ENCODE results near the gene IGFBP4.

The IGFBP4 gene

GRCh38 chr17:40457369-40457768, 14.1 kb downstream of the IGFBP4 start:
- DNase-seq: no peak

- DNase-seq: no peak
Measured at GRCh38 chr17:40457964-40458791, 14.9 kb downstream of the IGFBP4 start.

DNA sequence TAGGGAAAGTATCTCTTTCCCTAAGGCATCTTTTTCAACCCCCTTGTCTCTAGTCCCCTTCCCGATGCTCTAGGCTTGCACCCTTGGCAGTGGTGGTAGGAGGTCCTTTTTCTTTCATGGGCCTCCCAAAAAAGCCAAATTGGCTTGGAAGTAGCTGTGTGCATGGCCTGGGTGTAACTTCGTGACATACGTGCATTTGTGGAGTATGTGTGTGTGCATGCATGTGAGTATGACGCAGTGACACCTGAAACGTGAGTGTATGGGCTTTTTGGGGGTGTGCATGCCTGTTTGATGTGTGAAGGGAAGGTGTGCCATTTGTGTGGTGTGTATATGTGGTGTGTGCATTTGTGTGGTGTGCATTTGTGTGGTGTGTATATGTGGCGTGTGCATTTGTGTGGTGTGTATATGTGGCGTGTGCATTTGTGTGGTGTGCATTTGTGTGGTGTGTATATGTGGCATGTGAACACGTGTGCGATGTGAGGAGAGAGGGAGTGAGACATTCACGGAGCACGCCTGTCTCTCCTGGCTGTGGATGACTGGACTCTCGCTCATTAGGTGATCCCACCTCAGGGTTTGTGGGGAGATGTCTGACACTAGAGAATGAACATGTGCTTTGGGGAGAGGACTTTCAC, 15.7 kb downstream of the IGFBP4 start:
- DNase-seq: no peak

DNA sequence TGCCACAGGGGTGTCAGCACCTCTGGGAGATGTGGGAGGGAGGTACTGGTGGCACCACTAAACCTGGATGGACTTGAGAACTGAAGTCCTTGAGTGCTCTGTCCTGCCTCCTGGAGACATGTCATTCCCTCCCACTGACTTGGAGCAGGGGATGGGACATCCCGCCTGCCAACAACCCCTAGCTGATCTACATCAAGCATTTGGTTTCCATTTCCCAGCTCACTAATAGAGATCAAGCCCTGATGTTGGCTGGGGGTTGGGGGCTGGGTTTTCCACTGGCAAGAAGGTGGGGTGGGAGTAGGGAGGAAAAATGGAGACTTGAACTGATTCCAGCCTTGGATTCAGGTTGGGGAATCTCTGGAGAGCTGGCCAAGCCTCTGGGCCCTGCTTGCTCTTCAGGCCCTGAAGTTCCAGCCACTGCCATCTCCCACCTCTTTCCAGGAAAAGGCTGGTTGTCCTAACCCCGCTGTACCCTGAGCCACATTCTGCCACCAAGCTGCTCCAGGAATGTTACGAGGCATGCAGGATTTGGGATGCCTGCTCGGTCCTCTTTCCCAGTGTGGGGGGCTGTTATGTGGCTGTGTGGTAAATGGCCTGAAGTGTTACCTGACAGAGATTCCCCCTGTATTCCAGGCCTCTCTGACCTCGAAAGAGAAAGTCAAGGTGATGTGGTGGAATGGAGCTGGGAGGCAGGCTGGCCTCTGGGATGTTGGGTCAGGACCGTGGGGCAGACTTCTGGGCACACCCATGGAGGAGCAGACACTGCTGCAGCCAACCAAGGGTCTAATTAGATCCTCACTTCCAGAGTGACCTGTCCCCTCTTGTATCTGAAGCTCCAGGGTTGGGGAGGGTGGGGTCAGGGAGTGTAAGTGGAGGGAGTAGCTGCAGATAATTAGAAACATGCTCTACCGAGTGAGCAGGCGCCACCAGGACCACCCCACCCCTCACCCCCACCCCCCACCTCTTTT, 16.7 kb downstream of the IGFBP4 start:
- DNase-seq: no peak

- no peak for DNase-seq
Measured at GRCh38 chr17:40460604-40460967, 17.3 kb downstream of the IGFBP4 start.

DNA sequence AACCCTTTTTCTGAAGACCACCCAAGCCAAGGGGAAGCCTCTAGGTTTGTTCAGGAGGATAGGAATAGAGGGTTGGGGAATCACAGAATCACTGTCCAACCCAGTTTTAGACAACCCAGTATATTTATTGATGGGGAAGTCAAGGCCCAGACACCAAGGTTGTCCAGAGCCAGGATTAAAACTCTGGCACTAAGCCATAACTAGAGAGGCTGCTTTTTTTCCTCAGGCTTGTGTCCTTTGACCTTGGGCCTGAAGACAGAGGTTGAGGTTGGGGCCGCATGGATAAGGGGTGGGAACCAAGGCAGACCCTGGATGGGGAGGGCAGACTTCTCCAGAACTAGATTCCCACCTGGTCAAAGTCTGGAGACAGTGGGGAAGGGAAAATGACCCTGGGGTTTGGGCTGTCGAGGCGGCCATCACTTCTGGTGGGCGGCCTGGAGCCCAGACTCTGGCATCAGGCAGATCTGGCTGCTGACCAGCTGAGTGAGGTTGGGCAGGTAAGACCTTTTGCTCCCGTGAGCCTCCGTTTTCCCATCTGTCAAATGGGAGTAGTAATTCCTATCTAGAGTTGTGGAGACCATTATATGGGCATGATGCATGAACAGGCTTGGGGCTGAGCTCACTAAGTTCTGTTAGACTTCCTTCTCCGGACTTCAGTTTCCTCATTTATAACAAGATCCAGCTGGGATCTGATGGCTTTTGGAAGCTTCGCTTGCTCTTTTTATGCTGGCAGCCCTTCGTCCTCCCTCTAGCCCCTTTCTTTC, 17.9 kb downstream of the IGFBP4 start:
- DNase-seq: no peak

DNA sequence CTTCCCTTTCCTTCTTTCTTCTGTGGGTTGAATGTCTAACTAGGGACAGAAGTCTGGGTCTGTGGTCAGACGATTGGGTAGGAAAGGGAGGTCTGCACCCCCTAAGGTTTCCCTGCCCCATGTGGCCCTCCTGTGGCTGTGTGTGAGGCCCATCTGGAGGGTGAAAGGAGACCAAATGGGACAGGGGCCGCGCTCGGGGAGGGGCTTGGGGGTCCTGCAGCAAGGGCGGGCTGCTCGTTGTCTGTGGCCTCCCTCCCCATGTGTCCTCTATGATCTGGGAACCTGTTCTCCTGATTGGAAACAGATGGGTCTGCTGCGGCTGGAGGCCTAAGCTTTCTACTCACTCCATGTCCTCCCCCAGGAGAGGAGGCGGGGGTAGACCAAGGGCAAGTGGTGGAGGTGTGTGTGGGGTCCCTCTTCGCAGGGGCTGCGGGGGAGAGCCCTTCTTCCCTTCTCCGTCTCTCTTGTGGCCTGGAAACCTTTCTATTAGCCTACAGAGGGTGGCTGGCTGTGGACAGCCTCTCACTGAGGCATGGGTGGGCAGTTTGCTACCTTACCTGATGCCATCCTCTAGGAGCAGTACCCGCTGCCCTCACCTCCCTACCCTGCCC, 18.6 kb downstream of the IGFBP4 start:
- no peak for DNase-seq

GRCh38 chr17:40462343-40463121, 19.3 kb downstream of the IGFBP4 start:
- no peak for DNase-seq

DNA sequence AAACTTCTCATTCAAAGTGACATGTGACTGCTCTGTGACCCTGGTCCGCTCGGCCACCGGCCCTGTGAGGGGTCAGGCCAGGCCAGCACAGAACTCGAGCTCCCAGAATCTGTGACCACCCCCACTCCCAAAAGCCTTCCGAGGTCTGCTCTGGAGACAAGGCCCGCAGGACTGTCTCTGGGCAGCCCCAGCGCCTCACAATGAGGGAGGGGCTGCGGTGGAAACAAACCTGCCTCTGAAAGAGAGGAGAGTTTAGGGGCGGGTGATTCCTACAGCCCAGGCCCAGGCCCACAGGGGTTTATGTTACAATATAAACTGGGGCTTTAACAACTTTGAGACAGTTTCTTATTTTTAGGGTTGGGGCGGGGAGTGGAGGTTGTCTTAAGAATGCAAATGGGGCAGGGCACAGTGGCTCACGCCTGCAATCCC, 19.9 kb downstream of the IGFBP4 start:
- no peak for DNase-seq

DNA sequence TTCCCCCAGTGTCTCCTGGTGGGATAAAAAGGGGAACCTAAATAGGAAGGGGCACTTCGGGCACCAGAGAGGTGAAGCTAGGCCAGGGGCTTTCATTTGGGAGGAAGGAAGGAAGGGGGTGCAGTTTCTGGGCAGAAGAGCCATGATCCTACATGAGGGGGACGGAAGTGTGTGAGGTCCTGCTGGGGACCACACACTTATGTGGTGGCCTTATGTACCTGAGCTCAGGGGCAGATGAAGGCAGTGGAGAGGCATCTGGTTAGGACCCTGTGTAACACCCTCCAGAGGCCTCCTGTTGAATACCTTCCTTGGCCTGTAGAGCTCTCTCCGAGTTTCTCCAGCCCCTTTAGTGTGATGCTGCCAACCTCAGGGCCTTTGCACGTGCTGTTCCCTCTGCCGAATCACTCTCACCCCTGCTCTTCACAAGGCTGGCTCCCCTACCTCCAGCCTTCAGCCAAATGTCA, 21.2 kb downstream of the IGFBP4 start:
- DNase-seq: no peak

DNA sequence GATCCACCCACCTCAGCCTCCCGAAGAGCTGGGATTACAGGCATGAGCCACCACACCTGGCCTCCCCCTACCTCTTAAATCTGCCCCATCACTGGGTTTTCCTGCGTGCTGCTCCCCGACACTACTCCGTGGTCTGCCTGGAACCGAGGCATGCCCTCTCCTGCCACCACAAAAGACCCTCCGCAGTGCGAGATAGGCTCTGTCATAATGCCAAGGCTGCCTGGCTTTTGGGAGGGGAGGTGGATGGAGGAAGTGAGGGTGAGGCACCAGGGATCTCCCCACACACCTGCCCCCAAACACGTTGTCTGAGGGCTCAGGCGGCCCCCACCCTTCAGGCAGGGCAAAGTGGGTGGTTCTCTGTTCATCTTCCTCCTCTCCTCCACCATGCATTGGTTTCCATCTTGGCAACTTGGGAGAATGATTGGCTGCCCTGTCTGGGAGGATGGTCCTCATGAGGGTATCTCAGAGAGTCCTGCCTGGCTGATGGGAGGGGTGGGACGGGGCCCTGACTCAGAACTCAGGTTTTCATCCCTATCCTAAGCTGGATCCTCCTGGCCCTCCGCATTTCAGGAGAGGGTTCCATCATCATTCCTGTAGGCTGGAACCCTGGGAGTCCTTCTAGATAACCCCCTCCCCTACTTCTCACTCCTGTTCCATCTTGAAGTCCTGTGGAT, 23.2 kb downstream of the IGFBP4 start:
- no peak for DNase-seq

DNA sequence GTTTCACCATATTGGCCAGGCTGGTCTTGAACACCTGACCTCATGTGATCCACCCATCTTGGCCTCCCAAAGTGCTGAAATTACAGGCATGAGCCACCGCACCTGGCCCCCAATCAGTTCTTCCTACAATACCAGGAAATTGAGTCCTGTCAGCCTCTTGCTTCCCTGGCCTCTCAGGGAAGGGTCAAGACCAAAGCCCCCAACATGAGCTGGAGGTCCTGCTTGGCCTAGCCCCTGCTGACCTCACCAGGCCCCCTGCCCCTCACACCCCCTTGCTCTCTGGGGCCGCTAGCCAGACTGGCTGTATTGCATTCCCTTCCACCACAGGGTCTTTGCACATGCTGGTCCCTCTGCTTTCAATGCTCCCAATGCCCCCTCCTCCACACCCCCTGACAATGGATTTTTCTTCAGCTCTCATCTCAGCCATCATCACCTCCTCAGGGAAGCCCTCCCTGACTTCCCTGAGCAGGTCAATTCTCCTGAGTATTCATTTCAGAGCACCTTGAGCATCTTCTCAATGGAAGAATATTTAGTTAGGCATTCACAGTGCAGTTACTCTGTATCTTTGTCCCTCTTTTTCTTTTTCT, 24.1 kb downstream of the IGFBP4 start:
- DNase-seq: no peak

DNA sequence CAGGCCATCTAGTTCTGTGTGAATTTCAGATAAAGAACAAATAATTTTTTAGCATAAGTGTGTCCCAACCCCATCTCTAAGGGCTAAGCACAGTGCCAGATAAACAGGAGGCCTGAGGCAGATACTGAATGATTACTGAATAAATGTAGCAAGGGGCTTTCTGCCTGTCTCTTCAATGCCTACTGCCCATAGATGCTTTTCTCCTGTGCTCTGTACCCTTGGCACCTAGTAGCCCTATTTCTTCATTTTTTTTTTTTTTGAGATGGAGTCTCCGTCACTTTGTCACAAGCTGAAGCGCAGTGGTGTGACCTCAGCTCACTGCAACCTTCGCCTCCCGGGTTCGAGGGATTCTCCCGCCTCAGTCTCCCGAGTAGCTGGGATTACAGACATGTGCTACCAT, 25.3 kb downstream of the IGFBP4 start:
- DNase-seq: no peak

DNA sequence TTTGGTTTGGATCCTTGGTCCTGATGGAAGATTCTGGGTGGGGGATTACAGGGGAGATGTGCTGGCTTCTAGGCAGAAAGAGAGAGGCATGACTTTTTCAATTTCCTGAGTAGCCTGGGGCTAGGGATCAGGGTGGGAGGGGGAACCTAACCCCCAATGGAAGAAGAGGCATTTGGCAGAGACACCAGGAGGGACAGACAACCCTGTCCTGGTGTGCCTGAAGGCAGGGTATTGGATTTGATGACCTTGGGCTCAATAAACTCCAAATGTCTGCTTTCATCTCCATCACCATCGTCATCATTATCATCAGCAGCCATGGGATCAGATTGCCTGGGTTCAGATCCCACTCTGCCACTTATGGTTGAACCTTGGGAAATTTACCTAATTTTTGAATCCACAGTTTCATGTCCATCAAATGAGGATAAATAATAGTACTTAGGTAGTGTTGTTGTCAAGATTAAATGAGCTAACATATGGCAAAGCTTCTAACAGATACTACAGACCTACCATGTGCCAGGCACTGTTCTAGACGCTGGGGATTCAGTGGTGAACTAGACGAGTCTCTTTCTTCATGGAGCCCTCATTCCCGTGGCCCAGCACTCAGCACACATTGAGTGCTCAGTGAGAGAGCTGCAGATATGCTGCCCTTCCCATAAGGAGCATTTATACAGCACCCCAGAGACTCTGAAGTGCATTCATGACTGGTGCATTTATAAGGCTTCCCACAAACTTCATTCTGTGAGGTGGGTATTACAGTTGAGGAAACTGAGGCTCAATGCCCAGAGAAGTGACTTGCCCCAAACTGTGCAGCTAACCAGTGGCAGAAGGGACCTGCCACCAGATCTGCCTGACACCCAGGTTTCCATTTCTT, 26.8 kb downstream of the IGFBP4 start:
- no peak for DNase-seq

GRCh38 chr17:40470932-40471828, 27.9 kb downstream of the IGFBP4 start:
- DNase-seq: no peak

- no peak for DNase-seq
Measured at GRCh38 chr17:40471846-40472732, 28.8 kb downstream of the IGFBP4 start.

Data from NCI-H748 treated with DMSO at 0.1 percent for 48 hours (cell line).